IPS-11a (cell line): Measurements from ENCODE around the gene ZNF804A.
"Not testable (repeated sequence)": the region's sequence is repeated elsewhere in the genome, so short reads cannot be mapped to it uniquely, and the experiment has no call there.

ENCODE experiments used
- H3K4me3 ChIP-seq: one replicate; pipeline ENCODE4 v1.5.1; 2013; ENCODE audit warnings: low read depth, low read length, control low read depth

Gene ZNF804A

DNA sequence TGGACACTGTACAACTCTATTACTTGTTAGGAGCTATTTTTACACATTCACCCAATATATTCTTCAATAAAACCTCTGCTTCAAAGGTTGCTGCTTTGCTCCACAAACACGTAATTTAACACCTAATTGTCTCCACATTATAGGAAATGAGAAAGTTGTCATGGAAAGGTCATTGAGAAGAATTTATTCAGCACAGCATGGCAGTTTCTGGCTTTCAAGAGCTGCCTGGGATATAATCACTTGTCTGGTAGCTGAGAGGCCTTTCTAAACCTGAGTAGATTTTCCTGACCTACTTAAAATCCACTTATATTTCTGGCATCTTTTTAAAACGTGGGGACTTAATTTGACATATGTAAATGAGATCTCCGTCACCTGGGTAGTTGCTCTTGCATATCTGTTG, 216.1 kb downstream of the ZNF804A start:
- H3K4me3 ChIP-seq: no peak overlapping the region

DNA sequence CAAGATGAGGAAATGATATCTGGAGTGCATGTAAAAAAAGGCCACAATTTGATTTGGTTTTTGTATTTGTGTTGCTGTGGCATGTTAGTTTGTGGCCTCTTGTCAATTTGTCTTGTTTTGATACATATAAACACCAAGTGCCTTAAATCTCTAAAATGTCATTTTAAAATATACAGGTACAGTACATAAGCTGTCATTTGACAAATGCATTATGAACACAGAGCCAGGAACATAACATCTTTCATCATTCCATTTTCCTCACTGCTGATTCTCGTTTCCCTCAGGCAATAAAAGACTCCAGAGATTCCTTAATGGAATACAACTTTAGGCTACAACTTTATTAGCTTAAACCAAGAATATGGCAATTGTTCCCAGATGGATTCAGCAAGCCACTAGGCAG, 217.5 kb downstream of the ZNF804A start:
- no peak overlapping the region for H3K4me3 ChIP-seq

DNA sequence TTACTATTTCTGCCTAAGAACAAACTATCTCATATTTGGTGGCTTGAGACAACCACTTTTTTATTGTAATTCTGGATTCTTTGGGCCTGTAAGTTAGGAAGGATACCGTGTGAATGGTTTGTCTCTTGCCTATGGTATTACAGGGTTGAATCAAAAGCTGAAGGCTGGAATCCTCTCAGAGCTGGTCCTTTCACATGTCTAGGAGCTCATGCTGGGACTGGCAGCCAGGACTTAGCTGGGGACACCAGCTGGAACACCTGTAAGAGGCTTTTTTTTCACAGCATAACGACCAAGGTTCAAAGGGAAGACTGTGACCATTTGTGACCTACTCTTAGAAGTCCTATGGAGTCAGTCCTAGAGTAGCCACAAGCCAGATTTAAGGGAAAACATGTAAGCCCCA, 226.3 kb downstream of the ZNF804A start:
- H3K4me3 ChIP-seq: no peak overlapping the region

DNA sequence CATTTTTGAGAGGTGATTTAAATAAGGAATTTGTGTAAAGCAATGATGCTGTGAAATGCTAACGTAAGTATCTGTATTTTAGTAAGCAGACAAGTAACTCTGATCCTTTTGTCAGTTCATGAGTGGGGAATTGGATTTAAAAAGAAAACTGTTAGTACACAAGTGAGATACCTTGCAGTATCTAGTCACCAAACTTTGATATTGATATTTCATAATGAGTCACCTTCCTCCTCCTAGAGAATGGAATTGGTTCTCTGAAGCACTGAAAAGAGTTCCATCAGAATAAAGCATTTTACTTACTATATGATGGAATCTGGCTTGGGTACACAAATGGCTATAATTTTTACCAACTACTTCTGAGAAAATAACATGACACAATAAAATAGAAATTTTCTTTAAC, 232.2 kb downstream of the ZNF804A start:
- no peak overlapping the region for H3K4me3 ChIP-seq

DNA sequence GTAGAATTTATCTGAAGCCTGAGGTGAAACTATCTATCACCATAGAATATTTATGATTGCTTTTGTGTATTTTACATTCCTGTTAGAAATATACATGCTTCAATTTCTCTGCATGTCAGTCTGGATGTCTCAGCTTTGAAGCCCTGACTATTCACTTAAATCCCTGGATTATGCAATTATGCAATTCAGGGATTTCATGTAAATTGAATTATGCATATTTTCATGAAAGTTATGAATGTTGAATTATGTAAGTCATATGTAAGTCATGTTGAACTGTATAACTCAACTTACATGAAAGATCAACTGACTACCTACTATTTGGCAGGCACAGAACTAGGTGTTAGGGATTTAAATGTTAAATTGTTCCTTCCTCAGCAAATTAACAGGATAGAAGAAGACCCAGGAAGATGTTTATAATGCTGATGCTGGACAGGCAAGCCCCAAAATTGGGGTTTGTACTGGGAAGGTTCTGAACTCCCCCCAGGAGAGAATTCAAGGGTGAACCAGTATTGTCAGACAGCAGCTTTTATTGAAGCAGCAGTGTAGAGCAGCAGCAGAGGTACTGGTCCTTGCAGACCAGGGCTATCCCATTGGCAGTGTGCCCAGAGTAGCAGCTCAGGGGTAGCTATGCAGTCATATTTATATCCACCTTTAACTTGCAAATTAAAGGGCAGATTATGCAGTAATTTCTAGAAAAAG, 236.5 kb downstream of the ZNF804A start:
- no peak overlapping the region for H3K4me3 ChIP-seq

DNA sequence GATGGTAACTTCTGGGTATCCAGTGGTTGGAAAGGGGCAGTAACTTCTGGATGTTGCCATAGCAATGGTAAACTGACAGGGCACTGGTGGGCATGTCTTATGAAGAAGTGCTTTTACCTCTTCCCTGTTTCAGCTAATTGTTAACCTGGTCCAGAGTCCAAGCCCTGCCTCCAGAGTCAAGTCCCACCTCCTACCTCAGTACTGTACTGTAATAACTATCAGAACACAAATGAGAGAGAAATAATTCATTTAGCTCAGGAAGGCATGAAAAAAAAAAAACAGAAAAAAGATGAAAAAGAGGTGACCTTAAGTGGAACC, 237.0 kb downstream of the ZNF804A start:
- no peak overlapping the region for H3K4me3 ChIP-seq

DNA sequence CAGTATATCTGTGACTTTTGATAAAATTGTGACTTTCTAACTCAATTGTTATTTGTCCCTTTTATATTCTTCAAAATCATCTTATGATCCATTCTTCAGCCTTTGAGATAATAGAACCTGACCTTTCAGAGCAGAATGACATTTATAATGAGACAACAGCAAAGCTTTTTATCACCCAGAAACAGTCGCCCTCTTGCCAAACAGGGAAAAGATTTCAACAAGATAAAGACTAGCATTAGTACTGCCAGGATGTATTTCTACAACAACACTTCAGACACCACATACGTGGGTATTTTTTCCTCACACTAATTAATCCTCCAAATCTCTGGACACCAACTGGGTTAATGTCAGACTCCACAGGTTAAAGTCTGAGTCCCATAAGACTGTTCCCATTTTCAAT, 249.0 kb downstream of the ZNF804A start:
- no peak overlapping the region for H3K4me3 ChIP-seq

DNA sequence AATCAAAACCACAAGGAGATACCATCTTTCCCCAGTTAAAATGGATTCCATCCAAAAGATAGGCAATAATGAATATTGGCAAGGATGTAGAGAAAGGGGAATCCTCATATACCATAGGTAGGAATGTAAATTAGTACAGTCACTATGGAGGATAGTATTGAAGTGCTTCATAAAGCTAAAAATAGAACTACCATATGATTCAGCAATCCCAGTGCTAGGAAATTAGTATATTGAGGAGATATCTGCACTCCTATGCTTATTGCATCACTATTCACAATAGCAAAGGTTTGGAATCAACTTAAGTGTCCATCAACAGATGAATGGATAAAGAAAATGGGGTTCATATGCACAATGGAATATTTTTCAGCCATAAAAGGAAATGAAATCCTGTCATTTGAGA, 251.2 kb downstream of the ZNF804A start:
- H3K4me3 ChIP-seq: no peak overlapping the region

DNA sequence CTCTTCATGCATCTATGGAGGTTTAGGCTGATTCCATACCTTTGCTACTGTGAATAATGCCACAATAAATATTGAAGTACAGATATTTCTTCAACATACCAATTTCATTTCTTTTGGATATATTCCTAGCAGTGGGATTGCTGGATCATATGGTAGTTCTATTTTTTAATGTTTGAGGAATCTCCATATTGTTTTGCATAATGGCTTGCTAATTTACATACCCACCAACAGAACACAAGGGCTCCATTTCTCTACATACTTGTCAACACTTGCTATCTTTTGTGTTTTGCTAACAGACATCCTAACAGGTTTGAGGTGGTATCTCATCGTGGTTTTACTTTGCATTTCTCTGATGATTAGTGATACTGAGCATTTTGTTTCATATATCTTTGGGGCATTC, 253.2 kb downstream of the ZNF804A start:
- H3K4me3 ChIP-seq: no peak overlapping the region

DNA sequence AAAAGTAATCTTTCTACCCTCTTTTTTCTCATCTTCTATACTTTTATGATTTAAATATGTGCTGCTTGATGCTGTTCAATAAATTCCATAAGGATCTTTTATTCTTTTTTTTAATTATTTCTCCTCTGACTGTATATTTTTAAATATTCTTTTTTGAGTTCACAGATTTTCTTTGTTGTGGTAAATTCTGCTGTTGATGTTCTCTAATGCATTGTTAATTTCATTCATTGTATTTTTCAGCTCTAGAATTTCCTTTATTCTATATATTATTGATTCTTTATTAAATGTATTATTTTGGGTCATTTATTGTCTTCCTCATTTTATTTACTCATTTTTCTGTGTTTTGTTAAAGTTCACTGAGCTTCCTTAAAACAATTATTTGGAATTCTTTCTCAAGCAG, 260.9 kb downstream of the ZNF804A start:
- H3K4me3 ChIP-seq: no peak overlapping the region

DNA sequence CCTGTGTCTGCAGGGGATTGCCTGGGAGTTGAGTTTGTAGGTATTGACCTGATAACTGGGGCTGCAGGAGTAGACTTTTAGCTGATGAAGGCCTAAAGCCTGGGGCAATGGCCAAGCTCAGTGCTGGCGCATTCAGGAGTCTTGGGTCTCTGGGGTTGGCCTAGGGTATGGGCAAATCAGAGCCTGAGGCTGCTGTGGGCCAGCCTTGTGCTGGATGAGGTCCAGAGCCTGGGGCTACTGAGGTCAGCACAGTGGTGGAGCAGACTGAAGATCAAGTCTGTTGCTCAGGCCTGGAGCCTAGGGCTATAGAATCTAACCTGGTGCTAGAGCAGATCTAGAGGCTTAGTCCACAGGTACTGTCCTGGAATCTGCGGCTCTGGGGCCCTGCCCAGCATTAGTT, 262.4 kb downstream of the ZNF804A start:
- no peak overlapping the region for H3K4me3 ChIP-seq

DNA sequence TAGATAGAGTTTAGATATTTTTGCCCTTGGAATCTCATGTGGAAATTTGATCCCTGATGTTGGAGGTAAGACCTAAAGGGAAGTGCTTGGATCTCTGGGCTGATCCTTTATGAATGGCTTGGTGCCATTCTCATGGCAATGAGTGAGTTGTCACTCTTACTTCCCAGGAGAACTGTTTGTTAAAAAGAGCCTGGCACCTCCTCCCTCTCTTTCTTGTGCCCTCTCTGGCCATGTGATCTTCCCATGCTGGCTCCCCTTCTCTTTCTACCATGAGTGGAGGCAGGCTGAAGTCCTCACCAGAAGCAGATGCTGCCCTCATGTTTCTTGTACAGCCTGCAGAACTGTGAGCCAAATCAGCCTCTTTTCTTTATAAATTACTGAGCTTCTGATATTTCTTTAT, 276.9 kb downstream of the ZNF804A start:
- no peak overlapping the region for H3K4me3 ChIP-seq

DNA sequence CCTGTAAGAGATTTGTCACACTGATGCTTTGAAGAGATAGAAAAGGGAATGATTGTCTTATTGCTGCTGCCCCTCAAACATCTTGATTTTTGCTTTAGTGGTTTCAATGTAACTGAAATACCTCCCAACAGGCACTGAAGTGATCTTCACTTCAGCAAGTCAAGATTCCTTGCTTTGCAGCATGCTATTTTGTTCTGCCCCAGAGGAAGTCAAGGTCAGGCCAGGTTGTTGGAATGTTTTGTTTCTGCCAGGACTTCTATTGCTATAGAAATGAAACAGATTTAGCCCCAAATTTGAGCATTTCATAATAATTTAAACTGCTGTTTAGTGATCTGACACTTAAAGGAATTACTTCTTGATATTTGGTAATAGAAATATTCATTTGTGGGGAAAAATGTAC, 277.6 kb downstream of the ZNF804A start:
- H3K4me3 ChIP-seq: no peak overlapping the region

DNA sequence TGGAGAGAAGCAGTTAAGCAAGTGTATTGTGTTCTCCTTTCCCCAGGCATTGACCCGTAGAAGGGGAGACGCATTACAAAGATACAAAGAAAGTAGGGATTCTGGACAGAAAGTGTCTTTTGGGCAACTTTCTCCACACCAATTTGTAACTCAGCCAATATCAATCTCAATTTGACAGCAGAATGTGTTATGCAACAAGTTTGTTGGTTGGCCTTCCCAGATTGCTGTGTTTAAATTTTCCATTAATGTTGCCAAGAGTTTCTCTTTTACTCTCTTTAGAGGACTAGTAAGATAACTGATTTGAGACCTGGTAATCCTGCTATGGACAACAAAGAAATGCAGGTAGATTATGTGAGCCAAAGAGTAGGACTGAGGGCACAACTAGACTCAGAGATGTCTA, 279.6 kb downstream of the ZNF804A start:
- no peak overlapping the region for H3K4me3 ChIP-seq

DNA sequence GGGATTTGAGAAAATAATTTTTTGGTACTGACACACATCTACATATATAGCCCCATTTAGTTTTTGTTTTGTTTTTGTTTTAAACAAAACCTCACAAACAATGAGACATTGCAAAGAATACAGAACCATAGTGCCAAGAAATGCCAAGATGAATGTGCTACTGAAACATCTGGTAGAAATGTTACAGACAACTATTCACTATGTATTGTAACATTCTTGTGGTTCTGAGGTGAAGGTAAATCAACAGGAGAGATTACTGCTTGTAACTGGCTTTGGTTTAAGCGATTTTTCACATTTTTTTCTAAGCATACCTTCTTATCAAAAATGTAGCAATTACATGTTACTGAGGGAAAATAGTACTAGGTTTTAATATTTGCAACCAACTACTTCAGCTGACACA, 281.3 kb downstream of the ZNF804A start:
- no peak overlapping the region for H3K4me3 ChIP-seq

DNA sequence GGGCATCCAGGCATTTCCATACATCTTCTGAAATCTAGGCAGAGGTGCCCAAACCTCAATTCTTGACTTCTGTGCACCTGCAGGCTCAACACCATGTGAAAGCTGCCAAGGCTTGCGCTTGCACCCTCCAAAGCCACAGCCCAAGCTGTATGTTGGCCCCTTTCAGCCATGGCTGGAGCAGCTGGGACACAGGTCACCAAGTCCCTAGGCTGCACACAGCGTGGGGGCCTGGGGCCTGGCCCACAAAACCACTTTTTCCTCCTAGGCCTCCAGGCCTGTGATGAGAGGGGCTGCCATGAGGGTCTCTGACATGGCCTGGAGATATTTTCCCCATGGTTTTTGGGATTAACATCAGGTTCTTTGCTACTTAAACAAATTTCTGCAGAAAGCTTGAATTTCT, 288.3 kb downstream of the ZNF804A start:
- H3K4me3 ChIP-seq: not testable (repeated sequence)

DNA sequence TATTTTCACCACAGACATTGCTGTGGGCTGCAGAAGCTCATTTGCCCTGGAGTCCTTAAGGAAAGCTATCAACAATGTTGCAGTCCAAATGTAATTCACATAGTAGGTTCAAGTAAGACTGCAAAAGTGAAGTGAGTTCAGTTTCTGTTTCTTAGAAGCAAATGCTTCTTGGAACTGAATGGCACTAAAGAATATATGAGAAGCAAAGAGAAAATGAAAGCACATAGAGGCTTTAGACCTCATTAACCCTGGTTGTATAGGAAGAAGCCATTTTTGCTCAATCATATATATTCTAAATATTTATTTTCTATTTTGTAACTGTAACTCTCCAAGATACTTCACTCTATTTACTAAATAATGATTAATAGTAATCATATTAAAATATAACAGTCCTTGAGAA, 292.0 kb downstream of the ZNF804A start:
- H3K4me3 ChIP-seq: no peak overlapping the region

DNA sequence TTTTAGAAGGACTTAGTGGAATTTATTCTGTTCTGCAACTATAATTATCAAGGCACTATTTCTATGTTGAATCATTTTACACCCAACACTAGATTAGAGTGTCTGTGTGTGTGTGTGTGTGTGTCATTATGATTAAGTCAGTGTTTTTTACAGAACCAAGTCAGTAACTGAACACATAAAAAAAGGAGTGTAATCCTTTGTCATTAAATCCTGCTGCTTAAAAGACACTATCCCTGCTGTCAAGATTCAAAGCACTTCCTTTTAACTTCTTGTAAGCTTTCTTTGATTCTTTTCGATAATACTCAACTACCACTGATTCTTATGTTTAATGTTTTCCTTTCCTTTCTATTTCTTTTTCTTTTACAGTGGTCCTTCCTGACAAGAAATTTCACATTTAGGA, 306.7 kb downstream of the ZNF804A start:
- no peak overlapping the region for H3K4me3 ChIP-seq

DNA sequence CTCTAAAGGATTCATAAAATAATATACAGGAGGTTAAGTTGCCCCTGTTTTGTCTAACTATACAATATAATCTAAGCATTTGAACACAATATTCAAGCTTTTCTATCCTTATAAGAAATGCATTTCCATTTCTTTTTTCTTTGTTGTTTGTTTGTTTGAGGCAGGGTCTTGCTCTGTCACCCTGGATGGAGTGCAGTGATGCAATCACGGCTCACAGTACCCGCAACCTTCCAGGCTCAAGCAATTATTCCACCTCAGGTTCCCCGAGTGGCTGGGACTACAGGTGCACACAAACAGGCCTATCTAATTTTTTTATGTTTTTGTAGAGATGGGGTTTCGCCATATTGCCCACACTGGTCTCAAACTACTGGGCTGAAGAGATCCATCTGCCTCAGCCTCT, 307.8 kb downstream of the ZNF804A start:
- H3K4me3 ChIP-seq: no peak overlapping the region

DNA sequence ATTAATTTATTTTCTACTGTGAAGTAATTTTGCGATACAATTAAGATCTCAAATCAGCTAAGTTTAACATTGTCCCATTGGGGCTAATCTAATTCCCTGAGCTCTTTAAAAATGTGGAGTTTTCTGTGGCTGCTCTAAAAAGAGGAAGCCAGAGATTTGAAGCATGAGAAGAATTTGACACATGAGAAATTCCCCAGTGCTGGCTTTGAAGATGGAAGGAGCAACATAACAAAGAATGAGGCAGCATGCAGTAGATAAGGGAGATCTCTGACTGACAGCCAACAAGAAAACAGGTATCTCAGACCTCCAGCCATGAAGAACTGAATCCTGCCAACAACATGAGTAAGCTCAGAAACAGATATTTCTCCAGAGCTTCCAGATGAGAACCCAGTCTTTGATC, 308.4 kb downstream of the ZNF804A start:
- H3K4me3 ChIP-seq: no peak overlapping the region

DNA sequence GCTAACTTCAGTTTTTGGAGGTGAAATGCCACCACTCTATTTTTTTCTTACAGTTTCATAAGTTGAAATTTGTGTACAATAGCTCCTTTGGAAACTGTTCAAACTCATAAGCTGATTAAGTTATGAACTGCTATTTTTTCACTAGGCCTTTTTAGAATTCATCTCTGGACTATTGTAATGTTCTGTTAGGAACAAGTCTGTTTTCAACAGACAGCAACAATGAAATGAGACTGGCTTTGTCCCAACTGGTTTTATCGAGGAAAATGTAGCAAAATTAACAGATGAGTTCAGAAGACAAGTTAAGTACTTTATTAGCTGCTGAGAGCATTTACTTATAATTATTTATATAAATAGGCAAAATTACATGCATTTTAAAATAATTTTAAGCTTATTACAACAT, 310.6 kb downstream of the ZNF804A start:
- no peak overlapping the region for H3K4me3 ChIP-seq

DNA sequence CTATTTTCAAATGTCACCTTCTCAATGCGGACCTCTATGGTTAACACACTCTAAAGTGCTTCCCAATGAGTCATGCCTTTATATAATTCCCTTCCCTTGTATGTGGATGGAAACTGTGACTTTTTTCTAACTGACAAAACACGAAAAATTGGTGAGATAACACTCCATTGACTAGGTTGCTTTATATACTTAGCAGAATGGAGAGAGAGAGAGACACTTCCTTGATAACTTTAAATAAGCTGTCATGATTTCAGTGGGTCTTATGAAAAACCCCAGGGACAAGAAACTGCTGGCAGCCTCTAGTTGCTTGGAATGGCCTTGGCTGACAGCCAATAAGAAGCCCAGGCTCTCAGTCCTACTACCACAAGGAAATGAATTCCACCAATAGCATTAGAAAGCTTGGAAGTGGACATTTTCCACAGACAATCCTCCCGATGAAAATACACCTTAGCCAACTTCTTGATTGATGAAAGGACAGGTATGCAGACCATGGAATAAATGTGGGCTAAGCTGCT, 322.2 kb downstream of the ZNF804A start:
- H3K4me3 ChIP-seq: no peak overlapping the region

DNA sequence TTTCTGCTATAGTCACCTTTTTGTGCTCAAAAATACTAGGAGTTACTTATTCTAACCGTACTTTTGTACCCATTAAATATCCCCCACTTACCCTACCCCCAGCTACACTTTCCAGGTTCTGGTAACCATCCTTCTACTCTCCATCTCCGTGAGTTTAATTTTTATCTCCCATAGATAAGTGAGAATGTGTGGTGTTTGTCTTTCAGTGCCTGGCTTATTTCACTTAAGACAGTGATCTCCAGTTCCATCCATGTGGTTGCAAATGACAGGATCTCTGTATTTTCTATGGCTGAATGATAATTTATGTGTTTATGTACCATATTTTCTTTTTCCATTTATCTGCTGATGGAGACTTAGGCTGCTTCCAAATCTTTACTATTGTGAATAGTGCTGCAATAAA, 323.3 kb downstream of the ZNF804A start:
- no peak overlapping the region for H3K4me3 ChIP-seq
